PC-9 (cell line): ENCODE results near the gene CHAF1B.

Experiments used
- CTCF ChIP-seq: fragments of 200-600 bp; sonication (generic); conservative IDR thresholded peaks from 2 replicates; pipeline ENCODE4 v1.6.1; 2017; ENCODE audit warnings: mixed run types, antibody characterized with exemption, mild to moderate bottlenecking, moderate library complexity
- EZH2 ChIP-seq: fragments of 200-600 bp; sonication (generic); IDR thresholded peaks from 2 replicates; pipeline ENCODE4 v1.8.0; 2017; ENCODE audit warnings: antibody characterized with exemption, low read depth

GRCh38 chr21:36430841-36431240 is 45.6 kb downstream of the CHAF1B start:
- no peak for TF ChIP-seq CTCF
- no peak for TF ChIP-seq EZH2
